ENCODE results near the gene RAD23A.

DNA sequence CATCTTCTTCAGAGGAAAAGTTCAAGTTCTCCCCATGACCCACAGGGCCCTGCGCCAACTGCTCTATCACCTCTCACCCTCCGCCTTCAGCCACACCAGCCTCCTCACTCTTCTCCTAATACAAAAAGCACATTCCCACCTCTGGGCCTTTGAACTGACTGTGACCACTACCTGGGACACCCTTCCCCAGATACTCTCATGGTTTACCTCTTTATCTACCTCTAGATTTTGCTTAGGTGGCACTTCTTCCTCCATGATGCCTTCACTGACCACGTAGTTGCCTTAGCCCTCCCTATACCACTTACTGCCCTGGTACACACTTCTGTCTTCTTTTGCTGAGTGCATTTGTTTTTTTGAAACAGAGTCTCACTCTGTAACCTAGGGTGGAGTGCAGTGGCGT, 22.7 kb upstream of the RAD23A start:
- TF ChIP-seq, protein P1, sequence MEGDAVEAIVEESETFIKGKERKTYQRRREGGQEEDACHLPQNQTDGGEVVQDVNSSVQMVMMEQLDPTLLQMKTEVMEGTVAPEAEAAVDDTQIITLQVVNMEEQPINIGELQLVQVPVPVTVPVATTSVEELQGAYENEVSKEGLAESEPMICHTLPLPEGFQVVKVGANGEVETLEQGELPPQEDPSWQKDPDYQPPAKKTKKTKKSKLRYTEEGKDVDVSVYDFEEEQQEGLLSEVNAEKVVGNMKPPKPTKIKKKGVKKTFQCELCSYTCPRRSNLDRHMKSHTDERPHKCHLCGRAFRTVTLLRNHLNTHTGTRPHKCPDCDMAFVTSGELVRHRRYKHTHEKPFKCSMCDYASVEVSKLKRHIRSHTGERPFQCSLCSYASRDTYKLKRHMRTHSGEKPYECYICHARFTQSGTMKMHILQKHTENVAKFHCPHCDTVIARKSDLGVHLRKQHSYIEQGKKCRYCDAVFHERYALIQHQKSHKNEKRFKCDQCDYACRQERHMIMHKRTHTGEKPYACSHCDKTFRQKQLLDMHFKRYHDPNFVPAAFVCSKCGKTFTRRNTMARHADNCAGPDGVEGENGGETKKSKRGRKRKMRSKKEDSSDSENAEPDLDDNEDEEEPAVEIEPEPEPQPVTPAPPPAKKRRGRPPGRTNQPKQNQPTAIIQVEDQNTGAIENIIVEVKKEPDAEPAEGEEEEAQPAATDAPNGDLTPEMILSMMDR (IDR thresholded peaks at IDR 0.05; ENCODE audit: low read depth, low read length), result no peak
- TF ChIP-seq POLR2A (IDR thresholded peaks at IDR 0.05; ENCODE audit: extremely low read depth, insufficient read length) (no peak), MYC (IDR thresholded peaks at IDR 0.05; ENCODE audit: low read depth, low read length) (no peak)
- TF ChIP-seq, protein P2, sequence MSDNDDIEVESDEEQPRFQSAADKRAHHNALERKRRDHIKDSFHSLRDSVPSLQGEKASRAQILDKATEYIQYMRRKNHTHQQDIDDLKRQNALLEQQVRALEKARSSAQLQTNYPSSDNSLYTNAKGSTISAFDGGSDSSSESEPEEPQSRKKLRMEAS (IDR thresholded peaks at IDR 0.05; ENCODE audit: low read depth, low read length), result no peak
